GM12875 (cell line): Measurements from ENCODE around the gene MAP2K6.

ENCODE experiments used
- H3K4me3 ChIP-seq: one replicate; pipeline ENCODE4 v1.5.1; 2011; ENCODE audit warnings: low read depth, low read length, control low read depth
- CTCF ChIP-seq: IDR thresholded peaks from 2 replicates; pipeline ENCODE4 v1.5.1; 2011; ENCODE audit warnings: low read depth, mild to moderate bottlenecking, control low read depth, inconsistent platforms, low read length, moderate library complexity, borderline replicate concordance; ENCODE audit not compliant: insufficient read depth

The MAP2K6 gene

GRCh38 chr17:69578385-69578936 is 164.0 kb downstream of the MAP2K6 start:
- TF ChIP-seq CTCF, result no peak
- no peak overlapping the region for H3K4me3 ChIP-seq

GRCh38 chr17:69579961-69580677 is 165.6 kb downstream of the MAP2K6 start:
- TF ChIP-seq CTCF, result no peak
- H3K4me3 ChIP-seq, result no peak overlapping the region

GRCh38 chr17:69581061-69581961 is 166.8 kb downstream of the MAP2K6 start:
- no peak for TF ChIP-seq CTCF
- H3K4me3 ChIP-seq, result no peak overlapping the region

GRCh38 chr17:69588316-69588715 is 173.8 kb downstream of the MAP2K6 start:
- H3K4me3 ChIP-seq, result no peak overlapping the region
- TF ChIP-seq CTCF, result no peak

- no peak for TF ChIP-seq CTCF
- no peak overlapping the region for H3K4me3 ChIP-seq
Observed at GRCh38 chr17:69588827-69589239, 174.3 kb downstream of the MAP2K6 start.

GRCh38 chr17:69590671-69591070 is 176.2 kb downstream of the MAP2K6 start:
- no peak overlapping the region for H3K4me3 ChIP-seq
- TF ChIP-seq CTCF, result no peak
